ENCODE measurements around the gene PACS1.

Gene PACS1

GRCh38 chr11:66044757-66045156, 25.3 kb upstream of the PACS1 start:
- FAIRE-seq (no peak), DNase-seq (ENCODE audit: insufficient read length, low spot score) (no peak)

GRCh38 chr11:66045177-66045639, 24.9 kb upstream of the PACS1 start:
- DNase-seq (ENCODE audit: insufficient read length, low spot score) (peak; percentile 87), FAIRE-seq (no peak)
- TF ChIP-seq CTCF (IDR thresholded peaks at IDR 0.05; ENCODE audit: insufficient read depth, missing control alignments): peak; percentile 85

More at GRCh38 chr11:66044757-66045156, 25.3 kb upstream of the PACS1 start:
- no peak for TF ChIP-seq CTCF (IDR thresholded peaks at IDR 0.05; ENCODE audit: insufficient read depth, missing control alignments)

GRCh38 chr11:66046901-66047300, 23.2 kb upstream of the PACS1 start:
- no peak for DNase-seq (ENCODE audit: insufficient read length, low spot score)
- no peak for TF ChIP-seq CTCF (IDR thresholded peaks at IDR 0.05; ENCODE audit: insufficient read depth, missing control alignments)
- FAIRE-seq: peak; percentile 70

GRCh38 chr11:66047541-66048365, 22.3 kb upstream of the PACS1 start:
- DNase-seq (ENCODE audit: insufficient read length, low spot score) (no peak), FAIRE-seq (no peak)
- TF ChIP-seq CTCF (IDR thresholded peaks at IDR 0.05; ENCODE audit: insufficient read depth, missing control alignments): no peak

GRCh38 chr11:66048547-66049323, 21.3 kb upstream of the PACS1 start, which contains the start of gene GAL3ST3:
TSS of gene GAL3ST3 (minus strand) at chr11:66049161. CDS start at chr11:66045415, 3,746 bp downstream.
- FAIRE-seq: no peak
- TF ChIP-seq CTCF (IDR thresholded peaks at IDR 0.05; ENCODE audit: insufficient read depth, missing control alignments): no peak
- DNase-seq (ENCODE audit: insufficient read length, low spot score): peak; percentile 79

- DNase-seq (ENCODE audit: insufficient read length, low spot score) (no peak), FAIRE-seq (no peak)
- no peak for TF ChIP-seq CTCF (IDR thresholded peaks at IDR 0.05; ENCODE audit: insufficient read depth, missing control alignments)
These were observed 19.4 kb upstream of the PACS1 start for GRCh38 chr11:66050581-66051231.

Data from D721Med (cell line).